Stimulated activated CD8-positive, alpha-beta memory T cell treated with anti-CD3 and anti-CD28 coated beads, Interleukin-4, amount 100 ng/mL, for 24 hours (primary cell): Measurements from ENCODE around the gene RPS17.
"Not testable (repeated sequence)": the region's sequence is repeated elsewhere in the genome, so short reads cannot be mapped to it uniquely, and the experiment has no call there.

Experiments
- DNase-seq: peaks from one replicate; pipeline ENCODE4 v3.0.0-alpha.2; 2020; ENCODE audit warnings: low read depth

The RPS17 gene

DNA sequence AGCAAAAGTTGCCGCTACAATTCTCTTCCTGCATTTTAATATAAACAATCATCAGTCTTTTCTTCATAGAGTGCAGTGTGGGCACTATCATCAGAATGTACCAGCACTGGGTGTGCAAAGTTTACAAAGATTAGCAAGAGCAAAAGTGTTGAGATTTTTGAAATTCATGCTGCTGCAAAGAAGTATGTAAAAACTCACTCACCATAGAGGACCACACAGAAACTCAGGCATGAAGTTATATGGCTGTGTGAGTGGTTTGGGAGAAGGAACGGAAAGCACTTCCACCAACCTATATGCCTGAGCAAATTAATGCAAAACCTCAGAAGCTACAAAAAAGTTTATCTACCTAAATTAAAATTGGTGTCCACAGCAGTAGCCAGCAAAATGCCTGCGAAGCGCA, 32.6 kb downstream of the RPS17 start:
- not testable (repeated sequence) for DNase-seq

DNA sequence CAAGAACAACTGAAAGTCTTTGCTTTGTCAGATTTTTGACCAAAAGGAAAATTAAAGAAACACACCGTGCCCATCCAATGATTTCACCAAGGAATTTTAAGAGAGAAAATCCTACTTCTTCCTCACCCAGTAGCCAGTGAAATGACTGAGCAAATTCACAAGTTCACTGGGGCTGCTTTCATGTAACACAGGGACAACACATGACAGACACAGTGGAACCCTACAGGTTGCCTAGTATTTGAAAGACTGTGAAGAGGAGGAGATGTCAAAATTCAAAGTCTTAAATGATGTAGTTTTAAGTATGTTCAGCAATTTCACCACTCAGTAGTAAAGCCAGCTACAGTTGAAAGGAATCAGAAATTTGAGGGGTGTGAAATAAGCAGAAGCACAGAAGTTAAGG, 33.2 kb downstream of the RPS17 start:
- DNase-seq: not testable (repeated sequence)

DNA sequence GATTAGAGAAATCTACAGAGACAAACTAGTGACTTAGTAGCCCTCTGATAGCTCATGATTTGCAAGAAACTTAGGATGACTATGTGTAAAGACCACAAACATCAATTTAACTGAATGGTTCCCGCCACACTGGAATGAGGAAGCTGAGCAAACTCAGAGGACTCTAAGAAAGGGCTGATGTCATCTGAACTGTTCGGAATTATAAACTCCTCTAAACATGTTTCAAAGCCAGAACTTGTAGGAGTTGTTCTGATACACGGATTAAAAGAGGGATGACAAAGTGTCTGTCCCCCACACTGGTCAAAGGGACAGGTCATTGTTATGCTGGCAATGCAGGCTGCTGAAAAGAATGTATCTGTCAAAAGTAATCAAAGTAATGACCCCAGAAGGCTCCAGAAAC, 34.4 kb downstream of the RPS17 start:
- not testable (repeated sequence) for DNase-seq

DNA sequence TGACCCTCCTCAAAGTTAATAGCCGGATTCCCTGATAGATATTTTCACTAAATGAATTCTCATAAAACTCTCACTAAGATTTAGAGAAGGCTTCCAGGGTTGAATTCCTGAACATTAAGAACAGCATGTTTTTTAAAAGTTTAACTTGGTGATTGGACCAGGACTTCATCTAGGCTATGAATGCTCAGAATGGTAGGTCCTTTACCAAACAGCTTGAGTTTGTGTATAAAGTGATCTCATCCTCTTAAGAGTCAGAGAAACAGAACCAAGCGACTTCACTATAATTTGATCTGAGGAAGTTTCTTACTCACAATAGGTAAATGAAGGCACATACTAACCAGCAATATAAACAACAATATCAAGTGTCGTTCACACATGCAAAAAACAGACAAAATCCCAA, 36.2 kb downstream of the RPS17 start:
- not testable (repeated sequence) for DNase-seq

DNA sequence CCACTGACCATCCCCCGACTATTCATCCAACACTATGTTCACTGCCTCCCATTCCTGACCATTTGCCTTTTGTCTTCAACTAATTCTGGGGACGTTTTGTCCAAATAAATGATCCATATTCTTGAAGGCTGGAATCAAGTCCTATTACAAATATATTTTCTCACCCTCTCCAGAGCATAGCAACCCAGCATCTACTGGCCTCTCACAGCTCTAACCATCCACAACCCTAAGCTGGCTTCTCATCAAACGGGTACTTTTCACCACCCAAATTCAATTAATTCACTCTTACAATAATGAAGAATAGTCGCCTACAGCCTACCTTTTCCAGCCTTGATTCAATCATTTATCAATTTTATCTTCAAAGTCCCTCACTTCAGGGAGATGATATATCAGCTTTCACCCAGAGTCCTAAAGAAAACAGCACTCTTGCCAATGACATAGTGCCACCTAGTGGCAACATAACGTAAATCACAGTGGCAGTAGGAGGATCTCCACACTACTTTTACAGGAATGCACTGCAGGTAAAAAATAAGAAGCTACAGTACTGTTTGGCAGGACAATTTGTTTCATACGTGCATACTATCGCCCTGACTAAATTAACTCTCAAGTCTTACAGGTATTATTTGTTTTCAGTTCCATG, 37.4 kb downstream of the RPS17 start:
- DNase-seq: not testable (repeated sequence)

DNA sequence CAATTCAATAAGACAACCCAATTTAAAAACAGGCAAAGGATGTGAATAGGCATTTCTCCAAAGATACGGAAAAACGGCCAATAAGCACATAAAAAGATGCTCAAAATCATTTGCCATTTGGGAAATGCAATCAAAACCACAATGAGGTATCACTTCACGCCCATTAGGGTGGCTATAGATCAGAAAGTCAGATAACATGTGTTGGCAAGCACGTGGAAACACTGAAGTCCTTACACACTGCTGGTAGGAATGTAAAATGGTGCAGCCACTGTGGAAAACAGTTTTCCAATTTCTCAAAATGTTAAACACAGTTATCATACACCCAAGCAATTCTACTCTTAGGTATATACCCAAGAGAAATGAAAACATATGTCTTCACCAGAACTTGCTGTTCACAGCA, 39.5 kb downstream of the RPS17 start:
- DNase-seq: not testable (repeated sequence)

DNA sequence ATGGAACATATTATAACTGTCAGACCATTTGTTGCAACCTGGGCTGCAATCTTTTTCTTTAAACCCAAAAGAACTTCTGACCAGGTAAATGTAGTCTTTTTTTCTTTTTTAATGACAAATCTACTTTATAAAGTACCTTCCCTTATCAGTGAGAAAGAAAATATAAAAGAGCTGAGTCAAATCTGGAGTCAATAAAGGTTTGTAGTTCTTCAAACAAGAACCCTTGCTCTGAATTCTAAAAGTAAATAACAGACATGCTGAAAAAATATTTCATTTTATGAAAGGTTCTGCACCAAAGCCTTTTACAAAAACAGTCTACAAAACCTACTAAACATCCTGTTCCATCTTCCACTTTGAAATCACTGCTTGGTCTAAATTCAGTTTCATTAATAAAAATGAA, 42.3 kb downstream of the RPS17 start:
- not testable (repeated sequence) for DNase-seq

DNA sequence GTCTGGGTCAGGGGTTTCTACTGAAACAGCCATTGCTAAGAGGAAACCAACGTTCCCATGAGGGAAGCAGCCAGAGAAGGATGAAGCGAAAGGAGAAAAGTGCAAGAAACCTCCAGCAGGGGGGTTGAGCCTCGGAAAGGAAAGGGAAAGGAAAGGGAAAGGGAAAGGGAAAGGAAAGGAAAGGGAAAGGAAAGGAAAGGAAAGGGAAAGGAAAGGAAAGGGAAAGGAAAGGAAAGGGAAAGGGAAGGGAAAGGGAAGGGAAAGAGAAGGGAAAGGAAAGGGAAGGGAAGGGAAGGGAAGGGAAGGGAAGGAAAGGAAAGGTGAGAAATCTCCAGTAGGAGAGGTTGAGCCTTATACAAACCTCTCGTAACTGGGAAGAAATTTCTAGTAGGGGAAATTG, 52.0 kb downstream of the RPS17 start:
- DNase-seq: not testable (repeated sequence)

DNA sequence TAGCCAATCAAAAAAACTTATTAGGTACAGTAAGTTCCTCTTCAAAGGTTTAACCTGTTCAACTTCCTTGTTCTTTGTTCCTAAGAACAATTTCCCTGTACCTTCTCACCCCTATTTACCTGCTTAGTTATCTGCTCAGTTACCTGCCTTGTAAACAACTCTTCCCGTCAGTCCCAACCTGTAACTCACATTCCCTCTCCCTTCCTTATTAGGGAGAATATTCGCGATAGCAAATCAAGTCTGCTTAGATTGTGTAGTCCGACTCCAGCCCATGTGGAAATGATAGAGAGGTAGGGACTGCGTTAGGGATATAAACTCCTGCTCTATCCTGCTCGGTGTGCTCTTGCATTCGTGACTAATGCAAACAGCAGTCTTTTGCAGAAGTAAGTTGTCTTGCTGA, 53.2 kb downstream of the RPS17 start:
- not testable (repeated sequence) for DNase-seq
